Neural progenitor cell (in vitro differentiated cells): Measurements from ENCODE around the gene SSR3. TPM values are rescaled to one million over a fixed set of nuclear protein-coding genes. Genes with fewer than 3 reads are reported as not detected.

ENCODE experiments used
- DNase-seq: peaks from one replicate; pipeline ENCODE4 v3.0.0-alpha.2; 2016; ENCODE audit warnings: low spot score
- H2AFZ ChIP-seq: fragments of 200-600 bp; sonication (generic); replicated peaks from 2 replicates; pipeline ENCODE4 v1.6.1; 2016; ENCODE audit warnings: antibody characterized with exemption
- H3F3A ChIP-seq: fragments of 200-600 bp; sonication (generic); 2 replicates; pipeline ENCODE4 v1.6.1; 2016; ENCODE audit warnings: antibody characterized with exemption, low read depth
- H3K27ac ChIP-seq: fragments of 200-600 bp; sonication (generic); 2 replicates; pipeline ENCODE4 v1.5.1; 2016; ENCODE audit warnings: mild to moderate bottlenecking
- H3K27me3 ChIP-seq: fragments of 200-600 bp; sonication (generic); 2 replicates; pipeline ENCODE4 v1.6.1; 2016; ENCODE audit warnings: mild to moderate bottlenecking, moderate library complexity
- H3K36me3 ChIP-seq: fragments of 200-600 bp; sonication (generic); 2 replicates; pipeline ENCODE4 v1.5.1; 2016
- H3K4me1 ChIP-seq: fragments of 200-600 bp; sonication (generic); 2 replicates; pipeline ENCODE4 v1.6.1; 2016; ENCODE audit warnings: mixed run types
- H3K4me2 ChIP-seq: fragments of 200-600 bp; sonication (generic); 2 replicates; pipeline ENCODE4 v1.6.1; 2016
- H3K4me3 ChIP-seq: fragments of 200-600 bp; sonication (generic); 2 replicates; pipeline ENCODE4 v1.5.1; 2016
- H3K79me2 ChIP-seq: fragments of 200-600 bp; sonication (generic); 2 replicates; pipeline ENCODE4 v1.6.1; 2016; ENCODE audit warnings: low read depth
- H3K9ac ChIP-seq: fragments of 200-600 bp; sonication (generic); 2 replicates; pipeline ENCODE4 v1.6.1; 2016
- H3K9me3 ChIP-seq: fragments of 200-600 bp; sonication (generic); 2 replicates; pipeline ENCODE4 v1.5.1; 2016; ENCODE audit warnings: low read depth
- H4K20me1 ChIP-seq: fragments of 200-600 bp; sonication (generic); 2 replicates; pipeline ENCODE4 v1.6.1; 2016; ENCODE audit warnings: low read depth
- H3K27ac Mint-ChIP-seq: 3 replicates; pipeline ENCODE4 v1.8.0; 2021; ENCODE audit warnings: mixed read lengths
- H3K27me3 Mint-ChIP-seq: 2 replicates; pipeline ENCODE4 v1.8.0; 2022; ENCODE audit warnings: low read depth, mild to moderate bottlenecking, inconsistent platforms, moderate library complexity, mixed read lengths; ENCODE audit not compliant: insufficient read depth
- H3K36me3 Mint-ChIP-seq: 3 replicates; pipeline ENCODE4 v1.8.0; 2021; ENCODE audit warnings: mixed read lengths
- H3K4me1 Mint-ChIP-seq: 3 replicates; pipeline ENCODE4 v1.8.0; 2021; ENCODE audit warnings: mixed read lengths
- H3K4me3 Mint-ChIP-seq: 3 replicates; pipeline ENCODE4 v1.8.0; 2021; ENCODE audit warnings: mild to moderate bottlenecking, moderate library complexity, mixed read lengths
- H3K9me3 Mint-ChIP-seq: 3 replicates; pipeline ENCODE4 v1.8.0; 2020; ENCODE audit warnings: mixed read lengths
- CTCF ChIP-seq: fragments of 200-600 bp; sonication (generic); IDR thresholded peaks from 2 replicates; pipeline ENCODE4 v1.5.1; 2017; ENCODE audit warnings: antibody characterized with exemption, mild to moderate bottlenecking
- EZH2 ChIP-seq: fragments of 200-600 bp; sonication (generic); IDR thresholded peaks from 2 replicates; pipeline ENCODE4 v1.6.1; 2017; ENCODE audit warnings: antibody characterized with exemption, mild to moderate bottlenecking, moderate library complexity
- EZH2phosphoT487 ChIP-seq: fragments of 200-600 bp; sonication (generic); IDR thresholded peaks from 2 replicates; pipeline ENCODE4 v1.6.1; 2017; ENCODE audit warnings: antibody characterized with exemption
- total RNA-seq: library from RNA; depleted of rRNA; stranded (reverse); fragments of >200 nt; gene quantifications from 2 replicates; pipeline ENCODE4 v1.2.3, GENCODE V29; 2015; ENCODE audit warnings: low replicate concordance

SSR3 gene
- total RNA-seq = 114 and 142 TPM in 2 replicates

- no peaks in the 10 kb centered on the region for H3K9me3 Mint-ChIP-seq
- H3K27me3 ChIP-seq = no peaks in the 10 kb centered on the region
- peaks cover 8% of the 10 kb centered on the region for H4K20me1 ChIP-seq
- peak within 1 kb of the TSS; percentile 89 for H3K9ac ChIP-seq
- peaks cover 48% of the 10 kb centered on the region for H3K79me2 ChIP-seq
- peak within 1 kb of the TSS; percentile 72 for H3K27ac Mint-ChIP-seq
- H3K36me3 Mint-ChIP-seq = peaks cover 12% of the 10 kb centered on the region
- peak; percentile 99 for DNase-seq
- peak within 1 kb of the TSS; percentile 97 for H3K4me3 Mint-ChIP-seq
- H3K4me1 Mint-ChIP-seq = peaks cover 34% of the 10 kb centered on the region
- H3F3A ChIP-seq = no peaks in the 10 kb centered on the region
- peak within 1 kb of the TSS; percentile 90 for H3K4me3 ChIP-seq
- TF ChIP-seq CTCF = peak; percentile 16
- TF ChIP-seq EZH2phosphoT487 = no peak
- no peaks in the 10 kb centered on the region for H3K9me3 ChIP-seq
- peak within 1 kb of the TSS; percentile 84 for H3K4me2 ChIP-seq
- H3K27ac ChIP-seq = peak within 1 kb of the TSS; percentile 72
- H3K4me1 ChIP-seq = peaks cover 8% of the 10 kb centered on the region
- H2AFZ ChIP-seq = peak within 1 kb of the TSS; percentile 94
- no peaks in the 10 kb centered on the region for H3K27me3 Mint-ChIP-seq
- no peaks in the 10 kb centered on the region for H3K36me3 ChIP-seq
Measured at GRCh38 chr3:156554842-156555687, at the start of gene SSR3. TSS of gene SSR3 (minus strand) at chr3:156555117. CDS start at chr3:156555089, 28 bp downstream.

- no peaks in the 10 kb centered on the region for H3K9me3 ChIP-seq
- H3K27ac Mint-ChIP-seq = no peak overlapping the region
- H2AFZ ChIP-seq = no peak overlapping the region
- H3K4me1 Mint-ChIP-seq = peaks cover 38% of the 10 kb centered on the region
- peaks cover 22% of the 10 kb centered on the region for H3K27me3 ChIP-seq
- DNase-seq = no peak
- no peak overlapping the region for H3K4me3 ChIP-seq
- no peaks in the 10 kb centered on the region for H3K9me3 Mint-ChIP-seq
- no peak overlapping the region for H3K4me3 Mint-ChIP-seq
- H3K36me3 Mint-ChIP-seq = no peaks in the 10 kb centered on the region
- H3K79me2 ChIP-seq = no peaks in the 10 kb centered on the region
- H3K4me1 ChIP-seq = peaks cover 14% of the 10 kb centered on the region
- no peak for TF ChIP-seq CTCF
- no peak for TF ChIP-seq EZH2
- TF ChIP-seq EZH2phosphoT487 = no peak
- no peaks in the 10 kb centered on the region for H4K20me1 ChIP-seq
- H3K4me2 ChIP-seq = no peak overlapping the region
- H3F3A ChIP-seq = peaks cover 14% of the 10 kb centered on the region
- no peak overlapping the region for H3K9ac ChIP-seq
- peaks cover 4% of the 10 kb centered on the region for H3K27me3 Mint-ChIP-seq
- no peak overlapping the region for H3K27ac ChIP-seq
- H3K36me3 ChIP-seq = no peaks in the 10 kb centered on the region
Measured at GRCh38 chr3:156604064-156604641, 49.2 kb upstream of the SSR3 start.

GRCh38 chr3:156603379-156604017 is 48.6 kb upstream of the SSR3 start:
- TF ChIP-seq EZH2 (no peak), CTCF (no peak), EZH2phosphoT487 (no peak)
- Histone ChIP-seq H3K27me3 (peaks cover 22% of the 10 kb centered on the region), H3K27ac (no peak overlapping the region), H3K9me3 (no peaks in the 10 kb centered on the region), H3K4me3 (no peak overlapping the region), H3K4me1 (peaks cover 18% of the 10 kb centered on the region), H3F3A (peaks cover 14% of the 10 kb centered on the region), H3K36me3 (no peaks in the 10 kb centered on the region), H2AFZ (no peak overlapping the region), H3K4me2 (no peak overlapping the region), H4K20me1 (no peaks in the 10 kb centered on the region), H3K9ac (no peak overlapping the region), H3K79me2 (no peaks in the 10 kb centered on the region)
- no peak for DNase-seq
- H3K27ac Mint-ChIP-seq = no peak overlapping the region
- no peak overlapping the region for H3K4me3 Mint-ChIP-seq
- no peaks in the 10 kb centered on the region for H3K36me3 Mint-ChIP-seq
- H3K9me3 Mint-ChIP-seq = no peaks in the 10 kb centered on the region
- H3K27me3 Mint-ChIP-seq = peaks cover 4% of the 10 kb centered on the region
- peaks cover 38% of the 10 kb centered on the region for H3K4me1 Mint-ChIP-seq
